HepG2 (cell line): ENCODE measurements around the gene RASD1. TPM values are rescaled to one million over a fixed set of nuclear protein-coding genes. Genes with fewer than 3 reads are reported as not detected.

Source experiments
- ATAC-seq: fragments of 200-7000 bp; cut with Tn5 transposase; 3 replicates; pipeline ENCODE4 v1.9.1; 2020; ENCODE audit warnings: mild to moderate bottlenecking, moderate library complexity
- BruUV-seq: library from RNA; stranded (reverse); fragments of 400-500 nt; replicated peaks from 2 replicates; lab custom pipeline; 2021; lab: Mats Ljungman, UMichigan
- CTCF ChIA-PET: fragments of 300-600 bp; formaldehyde crosslinking; extraction: SDS; loops from one replicate; lab custom pipeline; 2021; ENCODE audit warnings: low total read pairs, inconsistent platforms, low intra/inter-chr PET ratio; lab: Yijun Ruan, JAX
- POLR2A ChIA-PET: fragments of 350-600 bp; sonication (Branson Sonifier 250); formaldehyde crosslinking; loops from one replicate; lab custom pipeline; 2020; ENCODE audit warnings: antibody characterized with exemption, inconsistent platforms; lab: Yijun Ruan, JAX
- DNase-seq: peaks from one replicate; pipeline ENCODE4 v3.0.0-alpha.2; 2015; ENCODE audit warnings: low spot score
- FAIRE-seq: peaks from 3 replicates; lab custom pipeline; 2011; peaks lifted over from hg19 to GRCh38; lab: Jason Lieb, UNC
- H2AFZ ChIP-seq: one replicate; pipeline ENCODE4 v1.6.1; 2011; ENCODE audit warnings: low read length, inconsistent platforms
- H3K27ac ChIP-seq: fragments of 300-600 bp; 3 replicates; pipeline ENCODE4 v1.8.0; 2011; ENCODE audit warnings: mixed run types, mild to moderate bottlenecking, mixed read lengths, low read length, inconsistent platforms; ENCODE audit not compliant: insufficient read depth; ENCODE audit errors: extremely low read length
- H3K27me3 ChIP-seq, 2 experiments: fragments of 200-600 bp in 1 of 2; 2 replicates in 1 of 2; 3 replicates in 1 of 2; pipeline versions ENCODE4 v1.6.0 to v1.8.0; 2011; ENCODE audit warnings: low read length in 2 of 2, mild to moderate bottlenecking in 2 of 2, moderate library complexity in 2 of 2, inconsistent platforms in 1 of 2; ENCODE audit not compliant: insufficient read depth in 2 of 2, control insufficient read depth in 1 of 2
- H3K36me3 ChIP-seq, 2 experiments: fragments of 200-600 bp in 1 of 2; replicated peaks in 1 of 2; 2 replicates in 1 of 2; 3 replicates in 1 of 2; pipeline versions ENCODE4 v1.5.1 to v1.8.0; 2011; ENCODE audit warnings: low read length in 2 of 2, inconsistent platforms in 1 of 2; ENCODE audit not compliant: insufficient read depth in 2 of 2, control insufficient read depth in 1 of 2
- H3K4me1 ChIP-seq: 2 replicates; pipeline ENCODE4 v1.5.1; 2012; ENCODE audit warnings: low read length, inconsistent platforms; ENCODE audit not compliant: insufficient read depth
- H3K4me2 ChIP-seq: 2 replicates; pipeline ENCODE4 v1.6.0; 2011; ENCODE audit warnings: low read depth, low read length, inconsistent platforms
- H3K4me3 ChIP-seq, 3 experiments: fragments of 200-600 bp in 1 of 3; sonication (generic), shearing (Covaris generic) in 1 of 3; replicated peaks in 1 of 3; 2 replicates each; pipeline ENCODE4 v1.5.1; 2011 to 2016; ENCODE audit warnings: low read length in 3 of 3, inconsistent platforms in 2 of 3, low read depth in 2 of 3, mild to moderate bottlenecking in 2 of 3, control low read depth in 1 of 3, mixed read lengths in 1 of 3; ENCODE audit not compliant: insufficient read depth in 1 of 3
- H3K79me2 ChIP-seq: one replicate; pipeline ENCODE4 v1.6.1; 2011; ENCODE audit warnings: low read length, inconsistent platforms; ENCODE audit not compliant: insufficient read depth
- H3K9ac ChIP-seq: 2 replicates; pipeline ENCODE4 v1.6.0; 2011; ENCODE audit warnings: mild to moderate bottlenecking, low read depth, low read length, inconsistent platforms; ENCODE audit not compliant: insufficient read depth
- H3K9me3 ChIP-seq: 2 replicates; pipeline ENCODE4 v1.5.1; 2012; ENCODE audit warnings: mild to moderate bottlenecking, low read length
- H4K20me1 ChIP-seq: 2 replicates; pipeline ENCODE4 v1.6.0; 2011; ENCODE audit warnings: inconsistent platforms, mild to moderate bottlenecking, low read length, moderate library complexity; ENCODE audit not compliant: insufficient read depth
- HHEX ChIP-seq: IDR thresholded peaks from 2 replicates; pipeline ENCODE4 v1.6.1; 2016; ENCODE audit warnings: control low read depth
- HNRNPLL ChIP-seq: fragments of 200-400 bp; formaldehyde crosslinking; IDR thresholded peaks from 2 replicates; pipeline ENCODE4 v1.6.1; 2017; ENCODE audit warnings: mild to moderate bottlenecking, low read depth, low read length; ENCODE audit not compliant: poor library complexity, severe bottlenecking
- NR3C1 ChIP-seq: sonication (generic); formaldehyde crosslinking; IDR thresholded peaks from 2 replicates; pipeline ENCODE4 v1.4.0; 2020; ENCODE audit warnings: missing genetic modification reagents
- RAD51 ChIP-seq: fragments of 450-650 bp; IDR thresholded peaks from 2 replicates; pipeline ENCODE4 v1.6.1; 2016; ENCODE audit warnings: borderline replicate concordance
- SIN3A ChIP-seq: IDR thresholded peaks from 2 replicates; pipeline ENCODE4 v1.6.1; 2011; ENCODE audit warnings: low read depth, mild to moderate bottlenecking, control low read depth, low read length, borderline replicate concordance
- SKIL ChIP-seq: sonication (generic); formaldehyde crosslinking; IDR thresholded peaks from 2 replicates; pipeline ENCODE4 v1.8.0; 2022; ENCODE audit warnings: missing genetic modification reagents, mild to moderate bottlenecking, moderate library complexity, borderline replicate concordance
- TBL1XR1 ChIP-seq: fragments of 150-350 bp; IDR thresholded peaks from 2 replicates; pipeline ENCODE4 v1.6.1; 2014; ENCODE audit warnings: borderline replicate concordance, low read length; ENCODE audit not compliant: partially characterized antibody
- TEAD2 ChIP-seq: sonication (generic); formaldehyde crosslinking; IDR thresholded peaks from 2 replicates; pipeline ENCODE4 v1.9.0; 2021; ENCODE audit warnings: missing genetic modification reagents
- THAP7 ChIP-seq: sonication (generic); formaldehyde crosslinking; IDR thresholded peaks from 2 replicates; pipeline ENCODE4 v1.8.1; 2023; ENCODE audit warnings: mild to moderate bottlenecking, missing genetic modification reagents
- WGBS: methylation state at CpG from one replicate; pipeline ENCODE4 v1.1.6; 2017; ENCODE audit warnings: low lambda C conversion rate; 5-methylcytosine and 5-hydroxymethylcytosine counted together
- in situ Hi-C: cut with HindIII; loops from 2 replicates; pipeline ENCODE4 v1.10.0; 2017; ENCODE audit warnings: low pct_unique_long_range_greater_than_20kb; ENCODE audit not compliant: extremely low pct_ligation_motif_present
- intact Hi-C: fragments of 100-400 bp; cut with micrococcal nuclease; formaldehyde crosslinking; loops from one replicate; pipeline ENCODE4 v1.10.0; 2022; ENCODE audit not compliant: unreplicated experiment
- polyA plus RNA-seq, 8 experiments: library from polyadenylated mRNA; depleted of rRNA in 3 of 8; stranded (reverse) in 7 of 8; unstranded in 1 of 8; fragments of >200 nt; fragmentation: Illumina TruSeq in 4 of 8; extraction: Trizol in 4 of 8; gene quantifications; 2 replicates each; pipeline versions ENCODE4 v1.2.1 to v1.2.3, GENCODE V29; 2011 to 2016; ENCODE audit warnings: low read depth in 4 of 8, missing spikeins in 1 of 8, mixed read lengths in 1 of 8; ENCODE audit not compliant: insufficient read depth in 1 of 8
- total RNA-seq, 5 experiments: library from RNA; depleted of rRNA; stranded (reverse); fragments of >200 nt; fragmentation: Illumina TruSeq; extraction: Trizol; gene quantifications; 2 replicates each; pipeline ENCODE4 v1.2.3, GENCODE V29; 2016; ENCODE audit warnings: low read depth in 1 of 5

The RASD1 gene
- total and polyA plus RNA-seq, 2 of the 13 experiments (the other 11 are each of a cell fraction or from before 2014, with no cell fraction given) = 1.6 to 4.2 TPM

- no peak for TF ChIP-seq TEAD2
- TF ChIP-seq TBL1XR1 = no peak
- no peak for TF ChIP-seq SIN3A
- TF ChIP-seq HHEX (CRISPR knock-in tag) = no peak
- TF ChIP-seq NR3C1 (CRISPR knock-in tag) = no peak
- no peak for TF ChIP-seq HNRNPLL
- no peak for TF ChIP-seq SKIL
These were observed 14.5 kb upstream of the RASD1 start (continued) for GRCh38 chr17:17510456-17511292.

GRCh38 chr17:17509601-17510425 lies 13.6 kb upstream of the RASD1 start:
- CTCF ChIA-PET = no interaction called here
- in situ Hi-C loops = loop anchor here (5.0 to 10.0 kb wide), 2 partner anchors 57 to 135 kb away; no protein-coding TSS in a partner anchor

More at GRCh38 chr17:17509601-17510425, 13.6 kb upstream of the RASD1 start:
- no peaks in the 10 kb centered on the region for H4K20me1 ChIP-seq
- ATAC-seq (no peak), FAIRE-seq (no peak), DNase-seq (no peak)
- H3K79me2 ChIP-seq = no peaks in the 10 kb centered on the region
- intact Hi-C loops = no loop called here
- POLR2A ChIA-PET = no interaction called here
- no peak overlapping the region for H3K4me2 ChIP-seq
- TF ChIP-seq THAP7 = no peak
- no peak for TF ChIP-seq RAD51
- BruUV-seq = no TSS peak
- no peaks in the 10 kb centered on the region for H3K36me3 ChIP-seq
- no peak overlapping the region for H3K27ac ChIP-seq
- H3K9ac ChIP-seq = no peak overlapping the region
- H2AFZ ChIP-seq = no peak overlapping the region
- no peaks in the 10 kb centered on the region for H3K27me3 ChIP-seq
- 94% methylated on average over 17 of the region's 21 CpGs for WGBS
- H3K4me1 ChIP-seq = no peaks in the 10 kb centered on the region
- no peaks in the 10 kb centered on the region for H3K9me3 ChIP-seq
- H3K4me3 ChIP-seq = no peak overlapping the region
